Measurements from ENCODE around the gene IDI2.

DNA sequence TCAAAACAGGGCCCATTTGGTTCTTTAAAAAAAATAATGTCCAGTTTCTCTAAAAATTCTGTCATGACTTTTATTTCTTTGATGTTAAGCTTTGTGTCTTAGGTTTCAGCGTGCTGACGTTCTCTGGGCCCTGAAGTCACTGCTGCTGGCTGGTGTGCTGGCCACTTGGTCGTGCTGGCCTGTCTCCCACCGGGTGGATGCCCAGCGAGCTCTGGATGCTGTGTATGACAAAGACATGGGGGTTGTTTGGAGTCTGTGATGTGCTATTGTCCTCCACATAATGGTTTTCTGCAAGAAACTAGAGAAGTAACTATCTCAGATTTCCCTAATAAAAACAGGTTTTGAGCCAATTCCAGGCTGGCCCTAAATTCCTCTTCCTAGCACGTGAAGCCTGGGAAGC, 9.5 kb upstream of the IDI2 start:
- TF ChIP-seq MAZ (IDR thresholded peaks at IDR 0.05; ENCODE audit: borderline replicate concordance, low read depth, low read length): no peak
- TF ChIP-seq HOXA7 (CRISPR knock-in tag; IDR thresholded peaks at IDR 0.05): no peak
- TF ChIP-seq CTCF (IDR thresholded peaks at IDR 0.05): no peak
- TF ChIP-seq MYC (IDR thresholded peaks at IDR 0.05; ENCODE audit: borderline replicate concordance, low read length): no peak
- TF ChIP-seq POLR2A (IDR thresholded peaks at IDR 0.05; ENCODE audit: low read length): no peak
- no peak for TF ChIP-seq MAFK (IDR thresholded peaks at IDR 0.05; ENCODE audit: partially characterized antibody)
- TF ChIP-seq, protein P1, sequence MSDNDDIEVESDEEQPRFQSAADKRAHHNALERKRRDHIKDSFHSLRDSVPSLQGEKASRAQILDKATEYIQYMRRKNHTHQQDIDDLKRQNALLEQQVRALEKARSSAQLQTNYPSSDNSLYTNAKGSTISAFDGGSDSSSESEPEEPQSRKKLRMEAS (IDR thresholded peaks at IDR 0.05): no peak
- TF ChIP-seq, protein P2, sequence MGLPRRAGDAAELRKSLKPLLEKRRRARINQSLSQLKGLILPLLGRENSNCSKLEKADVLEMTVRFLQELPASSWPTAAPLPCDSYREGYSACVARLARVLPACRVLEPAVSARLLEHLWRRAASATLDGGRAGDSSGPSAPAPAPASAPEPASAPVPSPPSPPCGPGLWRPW (IDR thresholded peaks at IDR 0.05): no peak

Data from A549 (cell line).